UCSD-AML1 (cell line): ENCODE data around the gene FAM3A.
"Not testable (repeated sequence)": the region's sequence is repeated elsewhere in the genome, so short reads cannot be mapped to it uniquely, and the experiment has no call there.

Source experiments
- DNase-seq: peaks from one replicate; lab custom pipeline; 2025; ENCODE audit not compliant: unreplicated experiment; lab: John Stamatoyannopoulos, UW

Gene FAM3A

DNA sequence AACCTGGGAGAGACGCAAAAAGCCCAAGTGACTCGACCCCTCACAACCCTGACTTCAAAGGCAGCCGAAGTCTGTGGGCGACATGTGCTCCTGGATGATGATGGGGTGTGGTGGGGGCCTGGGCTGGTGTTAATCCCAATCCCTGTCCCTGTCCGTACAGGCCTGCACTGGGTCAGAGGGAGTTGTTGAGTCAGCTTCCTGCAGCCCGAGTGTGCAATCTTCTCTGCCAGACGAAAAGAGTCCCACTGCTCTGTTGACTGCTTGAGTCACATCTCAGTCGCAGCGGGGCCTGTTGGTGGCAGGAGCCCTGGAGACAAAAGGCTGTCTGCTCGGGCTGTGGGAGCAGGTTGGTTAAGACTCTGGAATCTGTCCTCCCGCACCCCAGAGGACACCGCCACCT lies 10.3 kb downstream of the FAM3A start:
- DNase-seq, result no peak

DNA sequence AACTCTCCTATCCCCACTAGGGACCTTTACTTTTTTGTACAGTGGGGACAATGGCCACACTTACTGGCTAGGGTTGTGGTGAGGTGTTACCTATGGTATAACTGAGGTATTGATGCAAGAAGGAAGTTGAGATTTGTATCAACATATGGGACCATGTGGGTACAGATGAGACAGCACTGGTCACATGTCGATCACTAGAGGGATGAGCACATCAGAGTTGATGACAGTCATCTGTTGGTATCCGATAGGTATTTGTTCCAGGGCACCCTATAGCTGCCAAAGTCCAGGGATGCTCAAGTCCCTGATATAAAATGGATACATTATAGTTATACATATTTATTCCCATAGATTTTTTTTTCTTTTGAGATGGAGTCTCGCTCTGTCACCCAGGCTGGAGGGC lies 13.0 kb downstream of the FAM3A start:
- no peak for DNase-seq

DNA sequence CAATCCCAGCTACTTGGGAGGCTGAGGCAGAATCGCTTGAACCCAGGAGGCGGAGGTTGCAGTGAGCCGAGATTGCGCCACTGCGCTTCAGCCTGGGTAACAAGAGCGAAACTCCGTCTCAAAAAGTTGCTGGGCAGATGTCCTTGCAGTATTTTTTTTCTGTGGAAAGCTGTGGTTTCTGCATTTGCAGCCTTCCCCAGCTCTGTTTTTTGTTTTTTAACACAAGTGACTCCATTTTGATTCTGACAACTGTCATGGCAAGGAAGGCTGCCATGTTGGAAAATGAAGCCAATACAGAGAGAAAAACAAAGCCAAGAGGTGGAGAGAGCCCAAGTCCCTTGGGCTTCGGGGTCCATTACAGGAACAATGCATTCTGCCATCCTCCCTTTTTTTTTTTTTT lies 13.9 kb downstream of the FAM3A start:
- DNase-seq, result no peak

DNA sequence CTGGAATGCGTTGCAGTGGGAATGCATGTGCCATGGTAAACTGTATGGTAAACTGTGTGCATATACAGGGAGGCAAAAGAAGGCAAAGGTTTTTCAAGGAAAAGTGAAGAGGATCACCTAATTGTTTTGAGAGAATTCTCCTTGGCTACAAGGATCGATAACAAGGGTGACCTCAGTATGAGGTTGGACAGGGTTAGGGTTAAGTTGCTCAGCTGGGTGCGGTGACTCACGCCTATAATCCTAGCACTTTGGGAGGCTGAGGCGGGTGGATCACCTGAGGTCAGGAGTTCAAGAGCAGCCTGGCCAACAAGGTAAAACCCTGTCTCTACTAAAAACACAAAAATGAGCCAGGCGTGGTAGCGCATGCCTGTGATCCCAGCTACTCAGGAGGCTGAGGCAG lies 14.6 kb downstream of the FAM3A start:
- not testable (repeated sequence) for DNase-seq

DNA sequence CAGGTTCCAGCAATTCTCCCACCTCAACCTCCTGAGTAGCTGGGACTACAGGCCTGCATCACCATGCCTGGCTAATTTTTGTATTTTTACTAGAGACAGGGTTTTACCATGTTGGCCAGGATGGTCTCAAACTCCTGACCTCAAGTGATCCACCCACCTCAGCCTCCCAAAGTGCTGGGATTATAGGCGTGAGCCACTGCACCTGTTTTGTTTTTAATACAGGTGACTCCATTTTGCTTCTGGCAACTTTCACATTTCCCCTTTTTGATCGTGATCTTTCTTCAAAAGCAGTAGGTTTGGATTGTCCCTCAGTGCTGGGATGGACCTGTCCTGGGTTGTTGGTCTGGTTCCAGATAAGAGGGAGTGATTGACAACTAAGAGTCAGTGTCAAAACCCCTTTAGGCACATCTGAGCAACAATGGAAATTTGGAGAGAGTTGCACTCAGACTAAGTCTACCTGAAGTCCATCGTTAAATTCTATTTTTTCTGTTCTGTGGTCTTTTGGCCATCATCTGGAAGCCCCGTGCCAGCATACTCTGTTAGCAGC lies 19.4 kb downstream of the FAM3A start:
- not testable (repeated sequence) for DNase-seq

DNA sequence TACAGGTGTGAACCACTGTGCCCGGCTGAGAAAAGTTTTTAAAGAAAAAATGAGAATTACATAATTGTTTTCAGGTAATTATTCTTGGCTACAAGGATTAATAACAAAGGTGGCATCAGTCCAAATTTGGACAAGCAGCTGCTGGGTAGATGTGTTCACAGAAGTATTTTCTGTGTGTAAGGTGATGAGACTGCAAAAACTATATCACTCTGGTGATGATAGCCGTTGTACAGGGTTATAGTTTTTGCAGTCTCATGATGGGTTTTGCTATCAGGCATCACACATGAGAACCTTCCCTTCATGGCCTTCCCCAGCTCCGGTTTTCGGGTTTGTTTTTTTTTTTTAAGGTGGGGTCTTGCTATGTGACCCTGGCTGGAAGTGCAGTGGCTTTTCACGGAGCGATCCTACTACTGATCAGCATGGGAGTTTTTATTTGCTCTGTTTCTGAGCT lies 20.5 kb downstream of the FAM3A start:
- DNase-seq, result no peak

DNA sequence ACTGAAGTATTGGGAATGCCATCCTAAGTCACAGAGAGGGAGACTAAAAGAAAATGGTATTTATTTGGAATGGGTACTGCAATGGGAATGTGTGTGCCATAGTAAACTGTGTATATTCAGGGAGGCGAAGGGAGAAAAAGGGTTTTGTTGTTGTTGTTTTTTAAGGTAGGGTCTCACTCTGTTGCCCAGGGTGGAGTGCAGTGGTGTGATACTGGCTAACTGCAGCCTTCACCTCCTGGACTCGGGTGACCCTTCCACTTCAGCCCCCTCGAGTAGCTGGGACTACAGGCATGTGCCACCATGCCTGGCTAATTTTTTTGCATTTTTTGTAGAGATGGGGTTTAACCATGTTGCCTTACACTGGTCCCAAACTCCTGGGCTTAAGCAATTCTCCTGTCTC lies 21.3 kb downstream of the FAM3A start:
- DNase-seq, result no peak

DNA sequence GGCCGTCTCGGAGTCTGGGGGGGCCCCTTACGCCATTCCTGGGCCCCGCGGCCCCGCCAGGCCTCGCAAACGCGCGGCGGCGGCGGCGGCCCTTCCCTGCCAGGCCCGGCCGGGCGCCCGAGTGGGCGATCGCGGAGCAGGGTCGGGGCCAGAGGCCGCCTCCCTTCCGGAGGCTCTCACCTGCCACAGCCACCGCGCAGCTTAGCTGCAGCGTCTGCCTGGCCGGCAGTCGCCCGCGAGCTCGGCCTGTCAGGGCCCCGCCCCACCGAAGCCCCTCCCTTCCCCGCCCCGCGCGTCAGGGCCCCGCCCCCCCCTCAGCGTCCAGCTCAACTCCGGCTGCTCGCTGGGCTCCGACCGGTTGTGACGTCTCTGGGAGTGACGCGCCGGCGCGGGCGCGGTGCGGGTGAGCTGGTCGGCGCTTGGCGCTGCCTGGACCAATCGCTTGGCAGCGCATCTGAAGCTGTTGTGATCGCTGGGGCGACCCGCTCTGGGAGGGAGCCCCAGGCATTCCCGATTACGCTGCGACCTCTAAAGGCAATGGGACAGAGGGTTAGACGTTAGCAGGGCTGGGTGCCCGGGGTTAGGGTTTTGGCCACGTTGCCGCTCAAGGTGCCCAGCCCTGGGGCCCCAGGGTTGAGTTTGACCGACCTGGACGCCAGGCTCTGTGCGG lies 25.5 kb downstream of the FAM3A start, which contains the start of gene SLC10A3:
Gene SLC10A3 (minus strand): TSS at position 216 of the 670 bp plus-strand sequence. CDS start 1,689 bp downstream, outside the sequence.
- DNase-seq, result peak; percentile 91

DNA sequence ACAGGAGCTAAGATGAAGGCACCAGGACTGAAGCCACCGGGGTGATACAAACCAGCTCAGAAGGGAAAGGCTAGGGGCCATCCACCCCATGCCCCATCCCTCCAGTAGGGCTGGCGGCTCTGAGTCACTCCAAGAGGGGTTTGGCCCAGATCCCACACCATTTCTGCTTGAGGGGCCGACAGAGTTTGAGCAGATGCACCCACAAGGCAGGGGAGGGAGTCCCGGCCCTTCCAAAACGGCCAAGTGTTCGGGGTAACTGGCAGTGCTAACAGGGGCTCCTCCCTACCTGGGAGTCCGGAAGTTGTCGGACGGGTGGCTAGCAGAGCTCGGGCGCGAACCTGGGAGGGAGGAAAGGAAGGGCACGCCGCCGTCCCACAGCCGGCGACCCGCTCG lies 26.0 kb downstream of the FAM3A start:
- no peak for DNase-seq

DNA sequence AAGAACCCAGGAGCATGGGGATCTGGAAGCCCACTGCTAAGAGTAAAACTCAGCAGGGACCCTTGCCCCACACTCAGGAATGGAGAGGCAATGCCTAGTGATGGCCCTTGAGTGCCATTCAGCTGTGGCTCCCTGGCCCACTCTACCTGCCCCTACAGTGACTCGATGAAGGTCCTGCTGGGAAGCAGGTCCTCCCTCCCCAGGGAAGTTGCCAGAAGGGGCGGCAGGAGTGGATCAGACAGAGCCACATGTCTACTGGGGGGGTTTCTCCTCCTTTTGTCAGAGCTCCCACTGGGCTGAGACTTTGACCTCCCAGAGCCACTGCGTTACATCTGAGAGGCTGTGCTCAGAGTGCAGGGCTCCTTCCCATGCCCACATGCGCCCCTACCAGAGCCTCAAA lies 26.9 kb downstream of the FAM3A start:
- DNase-seq, result no peak

DNA sequence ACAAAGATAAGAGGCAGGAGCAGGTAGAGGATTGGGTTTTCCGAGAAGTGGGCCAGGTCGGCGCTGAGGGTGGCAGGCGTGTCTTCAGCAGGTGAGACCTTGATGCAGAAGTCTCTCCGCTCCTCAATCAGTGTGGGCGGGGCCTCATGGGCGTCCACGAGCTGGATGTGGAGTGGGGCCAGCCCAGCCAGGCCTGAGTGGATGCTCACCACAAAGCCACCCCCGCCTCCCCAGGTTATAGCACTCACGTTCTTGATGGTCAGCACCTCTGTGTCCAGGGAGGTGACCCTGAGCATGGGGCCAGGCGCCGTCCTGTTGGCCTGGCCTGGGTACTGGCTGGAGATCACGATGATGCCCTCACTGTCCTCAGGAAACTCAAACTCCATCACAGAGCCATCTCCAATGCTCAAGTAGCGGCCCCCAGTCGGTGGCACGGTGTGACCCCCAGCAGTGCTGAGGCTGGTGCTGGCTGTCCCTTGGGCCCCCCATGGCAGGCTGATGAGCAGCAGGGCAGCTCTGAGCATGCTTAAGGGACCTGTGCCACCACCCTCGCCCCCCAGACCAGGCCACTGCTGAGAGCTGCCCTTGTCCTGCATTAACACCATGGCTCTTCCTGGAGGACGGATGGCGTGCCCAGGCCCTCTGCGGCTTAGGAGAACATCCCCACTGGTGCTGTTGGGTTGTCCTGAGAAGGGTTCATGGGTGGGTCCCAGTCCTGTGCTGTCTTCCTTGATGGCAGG lies 27.5 kb downstream of the FAM3A start:
- no peak for DNase-seq

DNA sequence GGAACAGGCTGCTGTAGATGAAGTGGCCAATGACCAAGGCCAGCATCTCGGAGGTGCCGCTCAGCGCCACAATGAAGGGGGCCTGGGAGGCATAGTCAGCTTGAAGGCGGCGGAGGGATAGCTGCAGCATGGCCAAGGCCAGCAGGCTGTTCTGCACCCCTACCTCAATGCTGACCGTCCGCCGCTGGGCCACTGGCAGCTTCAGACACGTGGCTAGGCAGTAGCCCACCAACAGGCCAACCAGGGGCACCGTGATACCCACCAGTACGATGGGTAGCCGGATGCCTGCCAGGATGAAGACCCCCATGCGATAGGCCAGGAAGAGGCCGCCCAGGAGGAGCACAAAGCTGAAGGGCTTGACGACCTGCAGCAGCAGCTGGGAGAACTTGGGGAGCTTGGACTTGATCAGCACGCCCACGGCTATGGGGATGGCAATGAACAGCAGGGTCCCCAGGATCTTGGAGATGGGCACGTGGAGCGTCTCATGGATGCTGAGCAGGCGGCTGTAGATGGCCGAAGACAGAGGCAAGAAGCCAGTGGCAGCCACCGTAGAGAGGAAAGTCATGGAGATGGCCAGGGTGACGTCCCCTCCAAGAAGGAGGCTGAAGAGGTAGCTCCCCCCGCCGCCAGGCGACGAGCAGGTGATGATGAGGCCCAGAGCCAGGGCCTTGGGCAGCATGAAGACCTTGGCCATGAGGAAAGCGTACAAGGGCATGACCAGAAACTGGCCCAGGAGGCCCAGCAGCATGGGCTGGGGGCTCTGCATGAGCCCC lies 28.3 kb downstream of the FAM3A start:
- DNase-seq, result no peak

DNA sequence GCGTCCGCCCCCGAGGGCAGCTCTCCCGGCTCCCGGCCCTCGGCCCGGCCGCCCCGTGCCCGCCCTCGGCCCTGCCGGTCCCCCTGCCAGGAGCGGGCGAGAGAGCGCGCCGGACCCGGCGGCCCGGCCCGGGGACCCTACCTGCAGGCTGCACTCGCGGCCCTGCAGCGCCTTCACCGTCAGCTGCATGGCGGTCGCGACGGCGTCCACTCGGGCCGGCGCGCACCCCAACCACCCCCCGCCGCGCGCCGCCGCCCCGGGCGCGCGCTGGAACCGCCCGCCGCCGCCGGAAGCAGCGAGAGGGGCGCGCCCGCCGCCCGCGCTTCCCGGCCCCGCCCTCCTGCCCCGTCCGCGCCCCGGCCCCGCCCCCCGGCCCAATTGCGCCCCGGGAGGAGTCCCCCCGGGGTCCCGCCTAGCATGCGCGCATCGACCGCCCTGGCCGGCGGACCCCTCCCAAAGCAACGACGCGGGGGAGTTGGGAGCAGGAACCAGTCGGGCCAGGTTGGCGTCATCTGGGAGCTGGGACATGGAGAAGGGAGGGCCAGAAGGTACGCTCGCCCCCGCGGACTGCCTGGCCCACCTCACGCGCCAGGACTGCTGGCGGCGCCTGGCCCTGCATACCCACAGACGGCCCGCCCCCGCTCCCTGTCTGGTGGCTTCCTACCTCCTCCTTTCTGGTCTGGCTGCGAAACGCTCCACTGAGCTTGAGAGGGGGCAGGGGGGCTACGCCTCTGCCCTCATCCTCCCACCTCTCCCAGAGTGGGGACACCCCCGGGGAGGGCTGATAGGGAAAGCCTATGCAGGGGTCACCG lies 29.4 kb downstream of the FAM3A start, which contains the start of gene UBL4A:
Gene UBL4A (minus strand): TSS at position 220 of the 812 bp plus-strand sequence. CDS start 31 bp downstream, at position 189.
- peak; percentile 67 for DNase-seq

DNA sequence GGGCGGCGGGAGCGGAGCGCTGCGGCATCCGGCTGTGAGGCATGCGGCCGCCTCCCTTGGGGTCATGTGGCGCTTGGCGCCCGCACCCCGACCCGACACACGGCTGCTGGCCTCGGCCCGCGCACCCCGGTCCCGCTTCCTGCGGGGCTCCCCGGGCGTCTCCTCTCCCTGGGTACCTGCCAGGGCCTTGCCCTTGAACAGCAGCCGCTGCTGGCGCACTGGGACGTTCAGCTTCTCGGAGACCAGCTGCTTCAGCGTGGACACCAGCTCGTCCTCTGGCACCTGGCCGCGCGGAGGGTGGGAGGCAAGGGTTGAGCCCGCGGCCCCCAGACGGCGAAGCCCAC lies 30.0 kb downstream of the FAM3A start:
- DNase-seq, result no peak

DNA sequence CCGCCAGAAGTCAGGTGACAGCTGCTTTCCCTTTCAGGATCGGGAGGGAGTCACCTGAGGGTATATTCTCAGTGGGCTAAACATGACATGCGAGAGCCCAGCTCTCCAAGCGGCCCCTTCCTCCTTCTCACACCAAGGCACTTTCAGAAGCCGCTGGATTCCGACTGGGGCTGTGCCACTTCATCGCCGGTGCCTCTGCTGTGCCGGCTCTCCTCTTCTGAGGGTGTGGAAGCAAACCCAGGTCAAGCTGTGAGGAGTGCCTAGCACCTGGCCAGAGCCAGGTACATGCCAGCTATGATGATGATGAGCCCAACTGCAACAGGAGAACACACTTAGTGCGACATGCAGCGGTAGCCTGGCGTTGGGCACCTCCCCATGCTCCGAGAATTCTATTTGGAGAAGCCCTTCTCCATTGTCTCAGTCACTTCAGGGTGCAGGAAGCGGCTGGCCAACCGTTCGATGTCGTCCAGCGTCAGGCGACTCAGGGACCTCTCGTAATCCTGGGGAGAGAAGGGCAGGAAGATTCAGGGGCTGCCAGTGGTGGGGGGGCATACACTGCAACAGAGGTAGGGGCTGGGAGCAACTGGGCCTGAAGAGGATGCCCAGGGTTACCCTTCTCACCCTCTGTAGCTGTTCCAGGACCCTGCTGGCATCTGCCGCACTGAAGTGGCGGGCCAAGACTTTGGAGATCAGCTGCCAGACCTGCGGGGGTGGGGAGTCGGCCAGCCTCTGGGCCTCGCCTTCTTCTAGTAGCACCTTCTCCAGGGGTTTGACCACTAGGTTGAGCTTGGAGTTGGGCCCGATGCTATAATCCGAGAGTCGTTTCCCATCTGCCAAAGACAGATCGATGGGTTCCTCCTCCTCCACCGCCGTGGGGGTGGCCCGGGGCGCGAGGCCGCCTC lies 30.6 kb downstream of the FAM3A start:
- no peak for DNase-seq

DNA sequence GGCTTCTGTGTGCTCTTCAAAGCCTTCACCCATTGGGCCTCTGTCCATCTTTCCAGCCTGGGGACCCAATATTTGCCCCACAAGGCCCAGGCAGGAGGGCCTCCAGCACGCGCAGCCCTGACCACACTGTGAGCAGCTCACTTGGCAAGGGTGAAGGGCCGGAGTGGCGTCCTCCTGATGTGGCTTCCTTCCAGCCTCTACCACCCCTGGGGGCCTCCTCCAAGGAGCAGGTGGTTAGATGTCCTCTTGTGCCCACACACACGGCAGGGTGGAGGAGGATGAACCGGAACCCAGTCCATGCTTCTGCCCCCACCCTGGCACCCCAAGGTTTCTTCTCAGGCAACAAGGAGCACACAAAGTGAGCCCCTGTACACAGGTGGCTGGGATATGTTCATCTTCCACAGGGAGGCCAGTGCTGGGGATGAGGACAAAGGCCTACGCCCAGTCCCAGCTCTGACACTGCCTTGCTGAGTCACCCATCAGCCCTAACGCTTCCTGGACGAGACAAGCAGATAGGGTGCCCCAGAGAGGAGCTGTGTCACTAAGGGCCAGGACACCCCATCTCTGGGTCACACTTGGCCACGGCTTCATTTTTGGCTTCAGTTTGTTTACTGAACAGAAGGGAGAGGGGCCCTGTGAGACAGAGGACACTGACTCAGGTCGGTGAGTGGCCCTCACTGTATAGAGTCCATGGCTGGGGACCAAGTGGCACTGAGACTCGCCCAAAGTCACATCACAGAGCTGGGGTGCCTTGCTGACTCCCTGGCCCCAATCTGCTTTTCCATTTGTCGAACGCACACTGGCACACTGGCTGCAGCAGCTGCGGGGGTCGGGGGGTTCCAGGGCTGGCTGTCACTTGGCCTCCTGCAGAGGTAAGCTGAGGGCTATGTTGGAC lies 31.5 kb downstream of the FAM3A start:
- DNase-seq, result peak; percentile 21

DNA sequence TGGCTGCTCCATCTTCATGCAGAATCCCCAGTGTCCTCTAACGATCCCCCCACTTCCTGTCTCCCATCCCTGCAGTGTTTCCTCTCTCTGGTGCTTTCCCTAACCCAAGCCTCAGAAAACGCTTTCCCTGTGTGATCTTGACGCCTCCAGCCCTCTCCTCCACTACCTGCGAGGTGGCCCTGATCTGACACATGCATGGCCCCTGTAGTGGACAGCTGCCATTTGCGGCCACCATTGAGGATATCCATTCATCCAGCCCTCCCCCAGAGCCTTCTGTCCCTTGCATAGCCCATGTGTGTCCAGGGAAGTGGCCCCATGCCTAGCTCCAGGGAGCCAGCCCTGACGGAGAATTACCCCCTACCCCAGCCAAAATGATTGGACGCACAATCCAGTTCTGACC lies 32.7 kb downstream of the FAM3A start:
- DNase-seq, result no peak

DNA sequence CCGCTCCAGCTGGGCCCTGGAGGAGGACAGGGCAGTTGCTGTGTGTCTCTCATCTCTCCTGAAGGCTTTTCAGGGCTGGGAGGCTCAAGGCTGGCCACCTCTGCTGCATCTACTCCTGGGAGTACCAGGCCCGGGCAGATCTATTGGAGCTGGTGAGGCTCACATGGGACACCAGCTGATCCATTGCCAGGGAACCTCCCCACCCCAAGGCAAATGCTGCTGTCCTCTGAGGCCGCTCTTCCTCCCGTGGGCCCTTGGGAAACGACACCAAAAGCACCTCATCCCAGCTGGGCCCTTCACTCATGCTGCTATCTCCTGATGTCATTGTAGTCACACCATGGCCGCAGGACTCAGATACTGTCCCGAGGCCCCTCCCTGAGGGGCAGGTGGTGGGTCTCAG lies 33.2 kb downstream of the FAM3A start:
- DNase-seq, result no peak
